A204.1 (cell line): ENCODE results near the gene ADCY9.
"Not testable (repeated sequence)": the region's sequence is repeated elsewhere in the genome, so short reads cannot be mapped to it uniquely, and the experiment has no call there.

Source experiments
- FAIRE-seq: peaks from 2 replicates; lab custom pipeline; 2012; peaks lifted over from hg19 to GRCh38; lab: Jason Lieb, UNC

The ADCY9 gene

GRCh38 chr16:4093495-4094126 lies 22.6 kb downstream of the ADCY9 start:
- no peak for FAIRE-seq

- no peak for FAIRE-seq
Observed at GRCh38 chr16:4092547-4093265, 23.5 kb downstream of the ADCY9 start.

- FAIRE-seq: no peak
Observed at GRCh38 chr16:4091240-4092012, 24.8 kb downstream of the ADCY9 start.

GRCh38 chr16:4090351-4090851 lies 25.8 kb downstream of the ADCY9 start:
- no peak for FAIRE-seq

GRCh38 chr16:4089811-4090301 lies 26.4 kb downstream of the ADCY9 start:
- FAIRE-seq: no peak

GRCh38 chr16:4089251-4089810 lies 26.9 kb downstream of the ADCY9 start:
- FAIRE-seq: no peak

- FAIRE-seq: no peak
Observed at GRCh38 chr16:4087990-4088577, 28.2 kb downstream of the ADCY9 start.

GRCh38 chr16:4087099-4087885 lies 28.9 kb downstream of the ADCY9 start:
- no peak for FAIRE-seq

GRCh38 chr16:4086153-4086552 lies 30.1 kb downstream of the ADCY9 start:
- no peak for FAIRE-seq

- no peak for FAIRE-seq
Observed at GRCh38 chr16:4085405-4085970, 30.8 kb downstream of the ADCY9 start.

GRCh38 chr16:4083347-4083870 lies 32.8 kb downstream of the ADCY9 start:
- no peak for FAIRE-seq

GRCh38 chr16:4082474-4083044 lies 33.7 kb downstream of the ADCY9 start:
- FAIRE-seq: no peak

GRCh38 chr16:4081521-4082021 lies 34.7 kb downstream of the ADCY9 start:
- FAIRE-seq: no peak

GRCh38 chr16:4081047-4081446 lies 35.2 kb downstream of the ADCY9 start:
- FAIRE-seq: no peak

GRCh38 chr16:4077174-4077649 lies 39.0 kb downstream of the ADCY9 start:
- no peak for FAIRE-seq

- no peak for FAIRE-seq
Observed at GRCh38 chr16:4075534-4075933, 40.7 kb downstream of the ADCY9 start.

- FAIRE-seq: not testable (repeated sequence)
Observed at GRCh38 chr16:4073150-4073549, 43.1 kb downstream of the ADCY9 start.

- no peak for FAIRE-seq
Observed at GRCh38 chr16:4071686-4072561, 44.3 kb downstream of the ADCY9 start.

GRCh38 chr16:4070936-4071335 lies 45.3 kb downstream of the ADCY9 start:
- no peak for FAIRE-seq
